PC-9 (cell line): Measurements from ENCODE around the gene PCNT.

ENCODE experiments used
- CTCF ChIP-seq: fragments of 200-600 bp; sonication (generic); conservative IDR thresholded peaks from 2 replicates; pipeline ENCODE4 v1.6.1; 2017; ENCODE audit warnings: mixed run types, antibody characterized with exemption, mild to moderate bottlenecking, moderate library complexity
- EZH2 ChIP-seq: fragments of 200-600 bp; sonication (generic); IDR thresholded peaks from 2 replicates; pipeline ENCODE4 v1.8.0; 2017; ENCODE audit warnings: antibody characterized with exemption, low read depth

DNA sequence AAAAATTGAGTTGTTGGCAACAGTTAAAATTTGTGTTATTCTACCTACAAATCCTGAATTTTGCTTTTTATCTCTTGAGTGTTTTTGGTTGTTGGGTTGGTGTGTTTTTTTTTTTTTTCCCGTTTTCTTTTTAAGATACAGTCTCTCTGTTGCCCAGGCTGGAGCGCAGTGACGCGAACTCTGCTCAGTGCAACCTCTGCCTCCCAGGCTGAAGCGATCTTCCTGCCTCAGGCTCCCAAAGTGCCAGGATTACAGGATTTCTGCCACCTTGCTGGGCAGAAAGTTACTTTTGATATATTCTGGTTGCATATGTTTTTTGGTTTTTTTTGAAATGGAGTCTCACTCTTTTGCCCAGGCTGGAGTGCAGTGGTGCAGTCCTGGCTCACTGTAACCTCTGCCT, 4.2 kb downstream of the PCNT start:
- TF ChIP-seq CTCF: no peak
- no peak for TF ChIP-seq EZH2
